CD4-positive, alpha-beta T cell (primary cell): ENCODE measurements around the gene EPS8L3. TPM values are rescaled to one million over a fixed set of nuclear protein-coding genes. Genes with fewer than 3 reads are reported as not detected.
"Not testable (repeated sequence)": the region's sequence is repeated elsewhere in the genome, so short reads cannot be mapped to it uniquely, and the experiment has no call there.

Experiments used
- ATAC-seq: fragments of 200-7000 bp; cut with Tn5 transposase; one replicate; pipeline ENCODE4 v1.10.0; 2022; ENCODE audit warnings: mild to moderate bottlenecking; ENCODE audit not compliant: poor library complexity
- CTCF ChIA-PET: fragments of 350-600 bp; sonication (Branson Sonifier 250); formaldehyde crosslinking; loops from one replicate; lab custom pipeline; 2021; ENCODE audit warnings: antibody characterized with exemption, inconsistent platforms; lab: Charles Lee
- POLR2A ChIA-PET: fragments of 350-600 bp; sonication (Branson Sonifier 250); formaldehyde crosslinking; loops from one replicate; lab custom pipeline; 2021; ENCODE audit warnings: antibody characterized with exemption, inconsistent platforms; lab: Charles Lee
- DNase-seq, 14 experiments: peaks; one replicate each; pipeline ENCODE4 v3.0.0-alpha.2; 2013 to 2020; ENCODE audit warnings: mixed read lengths in 2 of 14
- H3K27ac ChIP-seq, 2 donors: one replicate each; pipeline versions ENCODE4 v1.5.1 to v1.7.0; 2013; ENCODE audit warnings: low read length in 2 of 2, low read depth in 1 of 2, mild to moderate bottlenecking in 1 of 2
- H3K27me3 ChIP-seq, 2 experiments: 1 replicate in 1 of 2; 2 replicates in 1 of 2; pipeline versions ENCODE4 v1.6.1 to v1.7.0; 2013; ENCODE audit warnings: low read length in 2 of 2, control low read depth in 1 of 2, mild to moderate bottlenecking in 1 of 2, moderate library complexity in 1 of 2; ENCODE audit not compliant: insufficient read depth in 2 of 2, control insufficient read depth in 1 of 2
- H3K36me3 ChIP-seq: one replicate; pipeline ENCODE4 v1.6.1; 2013; ENCODE audit warnings: low read length, control low read depth; ENCODE audit not compliant: insufficient read depth
- H3K4me1 ChIP-seq: one replicate; pipeline ENCODE4 v1.6.1; 2013; ENCODE audit warnings: low read length, control low read depth; ENCODE audit not compliant: insufficient read depth
- H3K4me3 ChIP-seq: one replicate; pipeline ENCODE4 v1.5.1; 2013; ENCODE audit warnings: mild to moderate bottlenecking, low read length, moderate library complexity
- H3K9me3 ChIP-seq, 2 experiments: 1 replicate in 1 of 2; 2 replicates in 1 of 2; pipeline versions ENCODE4 v1.6.1 to v1.7.0; 2013; ENCODE audit warnings: low read length in 2 of 2, mild to moderate bottlenecking in 2 of 2, control low read depth in 1 of 2, moderate library complexity in 1 of 2; ENCODE audit not compliant: control insufficient read depth in 1 of 2, insufficient read depth in 1 of 2
- H3K27ac Mint-ChIP-seq: one replicate; pipeline ENCODE4 v1.8.0; 2020; ENCODE audit warnings: mixed read lengths
- H3K27me3 Mint-ChIP-seq: one replicate; pipeline ENCODE4 v1.8.0; 2021; ENCODE audit warnings: mixed read lengths
- H3K36me3 Mint-ChIP-seq: one replicate; pipeline ENCODE4 v1.8.0; 2021; ENCODE audit warnings: low read depth, mixed read lengths
- H3K4me1 Mint-ChIP-seq: one replicate; pipeline ENCODE4 v1.8.0; 2021; ENCODE audit warnings: low read depth, mixed read lengths
- H3K4me3 Mint-ChIP-seq: one replicate; pipeline ENCODE4 v1.8.0; 2020; ENCODE audit warnings: mild to moderate bottlenecking, mixed read lengths
- H3K9me3 Mint-ChIP-seq: one replicate; pipeline ENCODE4 v1.8.0; 2020; ENCODE audit warnings: mixed read lengths
- intact Hi-C, 2 experiments: fragments of 100-400 bp; cut with DNase I in 1 of 2; cut with micrococcal nuclease in 1 of 2; formaldehyde crosslinking; loops; one replicate each; pipeline versions ENCODE4 v1.15.1 to v1.9.0; 2023 to 2025; cut with DNase I, micrococcal nuclease
- total RNA-seq, 174 experiments: library from RNA in 2 of 174; stranded (reverse) in 2 of 174; gene quantifications; one replicate each; pipeline ENCODE4 v1.2.3 and lab custom pipeline; 2021 to 2026
- TF ChIP-seq, protein P1 (sequence below): fragments of 200-600 bp; IDR thresholded peaks from one replicate; pipeline ENCODE4 v1.8.0; 2022; ENCODE audit warnings: antibody characterized with exemption, mild to moderate bottlenecking

Gene EPS8L3
- total RNA-seq, 2 experiments from 2014 or later, result not detected

DNA sequence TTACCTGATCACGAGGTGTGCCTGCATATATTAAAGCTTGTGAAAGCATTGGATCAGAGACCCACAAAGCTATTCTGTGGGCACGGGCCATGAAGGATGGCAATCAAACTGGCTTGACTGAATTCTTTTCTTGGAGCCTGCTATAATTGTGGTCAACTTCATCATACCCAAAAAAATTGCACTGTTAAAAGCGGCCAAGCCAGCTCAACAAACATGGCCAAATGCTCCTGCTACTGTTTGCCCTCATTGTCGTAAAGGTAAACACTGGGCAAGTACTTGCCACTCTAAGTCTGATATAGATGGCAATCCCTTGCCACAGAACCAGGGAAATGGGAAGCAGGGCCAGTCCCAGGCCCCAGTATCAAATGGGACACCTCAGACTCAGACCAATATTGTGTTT lies 58.3 kb downstream of the EPS8L3 start:
- ChIA-PET POLR2A (no interaction called here), CTCF (no interaction called here)
- H3K9me3 Mint-ChIP-seq, result peaks cover 10% of the 10 kb centered on the region
- Histone ChIP-seq H3K4me3 (no peak overlapping the region), H3K9me3 (no peaks in the 10 kb centered on the region), H3K27me3 (no peaks in the 10 kb centered on the region), H3K36me3 (no peaks in the 10 kb centered on the region), H3K4me1 (no peaks in the 10 kb centered on the region), H3K27ac (no peak overlapping the region)
- ATAC-seq (no peak), DNase-seq (peak in 1 of 14 experiments; percentile 1)
- H3K36me3 Mint-ChIP-seq, result peaks cover 50% of the 10 kb centered on the region
- TF ChIP-seq, protein P1, sequence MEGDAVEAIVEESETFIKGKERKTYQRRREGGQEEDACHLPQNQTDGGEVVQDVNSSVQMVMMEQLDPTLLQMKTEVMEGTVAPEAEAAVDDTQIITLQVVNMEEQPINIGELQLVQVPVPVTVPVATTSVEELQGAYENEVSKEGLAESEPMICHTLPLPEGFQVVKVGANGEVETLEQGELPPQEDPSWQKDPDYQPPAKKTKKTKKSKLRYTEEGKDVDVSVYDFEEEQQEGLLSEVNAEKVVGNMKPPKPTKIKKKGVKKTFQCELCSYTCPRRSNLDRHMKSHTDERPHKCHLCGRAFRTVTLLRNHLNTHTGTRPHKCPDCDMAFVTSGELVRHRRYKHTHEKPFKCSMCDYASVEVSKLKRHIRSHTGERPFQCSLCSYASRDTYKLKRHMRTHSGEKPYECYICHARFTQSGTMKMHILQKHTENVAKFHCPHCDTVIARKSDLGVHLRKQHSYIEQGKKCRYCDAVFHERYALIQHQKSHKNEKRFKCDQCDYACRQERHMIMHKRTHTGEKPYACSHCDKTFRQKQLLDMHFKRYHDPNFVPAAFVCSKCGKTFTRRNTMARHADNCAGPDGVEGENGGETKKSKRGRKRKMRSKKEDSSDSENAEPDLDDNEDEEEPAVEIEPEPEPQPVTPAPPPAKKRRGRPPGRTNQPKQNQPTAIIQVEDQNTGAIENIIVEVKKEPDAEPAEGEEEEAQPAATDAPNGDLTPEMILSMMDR, result no peak
- H3K4me3 Mint-ChIP-seq, result no peak overlapping the region
- H3K27me3 Mint-ChIP-seq, result no peaks in the 10 kb centered on the region
- H3K4me1 Mint-ChIP-seq, result no peaks in the 10 kb centered on the region
- no peak overlapping the region for H3K27ac Mint-ChIP-seq
- intact Hi-C loops, result no loop called here

DNA sequence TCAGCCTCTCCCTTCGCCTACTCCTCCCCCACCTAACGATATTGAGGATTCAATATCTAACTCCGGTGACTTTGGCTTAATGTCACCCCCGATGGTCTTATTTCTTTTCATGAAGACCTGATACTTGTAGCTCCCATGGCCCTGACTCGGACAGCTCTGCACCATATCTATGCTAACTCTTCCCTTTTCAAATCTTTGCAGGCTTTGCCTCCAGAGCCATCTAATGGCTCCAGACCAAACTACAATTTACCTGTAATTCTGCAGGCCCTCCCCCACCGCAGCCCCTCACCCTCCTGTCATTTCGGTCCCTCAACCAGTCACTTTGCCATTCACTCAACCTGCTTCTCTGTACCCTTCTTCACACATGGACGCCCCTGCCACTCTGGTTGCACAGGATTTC lies 59.5 kb downstream of the EPS8L3 start:
- DNase-seq (peak in 1 of 14 experiments; percentile 1), ATAC-seq (no peak)
- no peak overlapping the region for H3K27ac ChIP-seq
- no peaks in the 10 kb centered on the region for H3K4me1 ChIP-seq
- Mint-ChIP-seq H3K4me3 (no peak overlapping the region), H3K27me3 (no peaks in the 10 kb centered on the region), H3K36me3 (peaks cover 45% of the 10 kb centered on the region), H3K4me1 (no peaks in the 10 kb centered on the region), H3K27ac (no peak overlapping the region), H3K9me3 (peaks cover 6% of the 10 kb centered on the region)
- intact Hi-C loops, result no loop called here
- H3K4me3 ChIP-seq, result no peak overlapping the region
- TF ChIP-seq, protein P1, result no peak
- H3K36me3 ChIP-seq, result no peaks in the 10 kb centered on the region
- ChIA-PET CTCF (no interaction called here), POLR2A (no interaction called here)
- H3K27me3 ChIP-seq, result no peaks in the 10 kb centered on the region
- no peaks in the 10 kb centered on the region for H3K9me3 ChIP-seq

DNA sequence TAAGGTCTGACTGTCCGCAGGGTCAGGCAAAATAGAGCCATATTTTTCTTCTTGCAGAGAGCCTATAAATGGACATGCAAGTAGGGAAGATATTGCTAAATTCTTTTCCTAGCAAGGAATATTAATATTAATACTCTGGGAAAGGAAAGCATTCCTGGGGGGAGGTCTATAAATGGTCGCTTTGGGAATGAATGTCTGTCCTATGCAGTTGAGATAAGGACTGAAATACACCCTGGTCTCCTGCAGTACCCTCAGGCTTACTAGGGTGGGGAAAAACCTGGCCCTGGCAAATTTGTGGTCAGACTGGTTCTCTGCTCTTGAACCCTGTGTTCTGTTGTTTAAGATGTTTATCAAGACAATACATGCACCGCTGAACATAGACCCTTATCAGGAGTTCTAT lies 60.8 kb downstream of the EPS8L3 start:
- ATAC-seq, H3K4me1 ChIP-seq, H3K9me3 Mint-ChIP-seq, H3K9me3 ChIP-seq, H3K4me3 ChIP-seq, H3K27ac ChIP-seq, POLR2A ChIA-PET, intact Hi-C loops, H3K27ac Mint-ChIP-seq, H3K4me1 Mint-ChIP-seq, H3K27me3 Mint-ChIP-seq, DNase-seq, CTCF ChIA-PET, H3K4me3 Mint-ChIP-seq, H3K27me3 ChIP-seq, H3K36me3 ChIP-seq: not testable (repeated sequence)
- peaks cover 39% of the 10 kb centered on the region for H3K36me3 Mint-ChIP-seq

Other genes starting within 250 kb of the EPS8L3 start
- under 1 TPM; 0.53 to 0.85 TPM for gene GPR61, start 224.1 kb downstream of the EPS8L3 start, total RNA-seq
- 1 to 10 TPM; 5.1 to 5.4 TPM for gene GNAI3, start 215.3 kb downstream of the EPS8L3 start, total RNA-seq
- not detected for gene GNAT2, start 144.3 kb downstream of the EPS8L3 start, total RNA-seq
- gene AMPD2, start 144.1 kb downstream of the EPS8L3 start, total RNA-seq, result 100 to 1,000 TPM; 170 to 191 TPM
- 10 to 100 TPM; 17.7 to 20.7 TPM for gene GSTM4, start 107.8 kb downstream of the EPS8L3 start, total RNA-seq
- gene GSTM2, start 95.9 kb downstream of the EPS8L3 start, total RNA-seq, result 100 to 1,000 TPM; 106 to 107 TPM
- gene GSTM1, start 76.1 kb downstream of the EPS8L3 start, total RNA-seq, result 10 to 100 TPM; 31.9 to 36.2 TPM
- under 1 TPM; 0.20 to 0.36 TPM for gene GSTM5, start 51.7 kb downstream of the EPS8L3 start, total RNA-seq
- 10 to 100 TPM; 14.8 to 15.4 TPM for gene GSTM3, start 22.9 kb downstream of the EPS8L3 start, total RNA-seq
- 1 to 10 TPM; 6.5 to 6.7 TPM for gene CSF1, start 146.9 kb upstream of the EPS8L3 start, total RNA-seq
- gene AHCYL1, start 220.8 kb upstream of the EPS8L3 start, total RNA-seq, result 1 to 10 TPM; 6.9 to 8.4 TPM